NCI-H526 (cell line): ENCODE data around the gene EXOC5.
"Not testable (repeated sequence)": the region's sequence is repeated elsewhere in the genome, so short reads cannot be mapped to it uniquely, and the experiment has no call there.

ENCODE experiments used
- DNase-seq, 2 experiments: peaks; one replicate each; lab custom pipeline; 2025; lab: John Stamatoyannopoulos, UW

The EXOC5 gene

GRCh38 chr14:57259672-57260071 is 9.0 kb downstream of the EXOC5 start:
- DNase-seq: no peak

GRCh38 chr14:57258221-57258620 is 10.5 kb downstream of the EXOC5 start:
- DNase-seq: not testable (repeated sequence)

GRCh38 chr14:57254884-57255283 is 13.8 kb downstream of the EXOC5 start:
- no peak for DNase-seq

- no peak for DNase-seq
These were observed 21.6 kb downstream of the EXOC5 start for GRCh38 chr14:57246933-57247657.

GRCh38 chr14:57245941-57246340 is 22.8 kb downstream of the EXOC5 start:
- no peak for DNase-seq

GRCh38 chr14:57244106-57244505 is 24.6 kb downstream of the EXOC5 start:
- no peak for DNase-seq

GRCh38 chr14:57243320-57243719 is 25.4 kb downstream of the EXOC5 start:
- no peak for DNase-seq

- not testable (repeated sequence) for DNase-seq
These were observed 28.6 kb downstream of the EXOC5 start for GRCh38 chr14:57240115-57240514.

- no peak for DNase-seq
These were observed 36.7 kb downstream of the EXOC5 start for GRCh38 chr14:57232006-57232405.

- not testable (repeated sequence) for DNase-seq
These were observed 40.4 kb downstream of the EXOC5 start for GRCh38 chr14:57228320-57228719.

GRCh38 chr14:57227083-57227482 is 41.6 kb downstream of the EXOC5 start:
- no peak for DNase-seq

GRCh38 chr14:57221931-57222330 is 46.8 kb downstream of the EXOC5 start:
- DNase-seq: no peak

GRCh38 chr14:57212919-57213318 is 55.8 kb downstream of the EXOC5 start:
- DNase-seq: no peak

- no peak for DNase-seq
These were observed 59.1 kb downstream of the EXOC5 start for GRCh38 chr14:57209561-57209960.

GRCh38 chr14:57205938-57206337 is 62.8 kb downstream of the EXOC5 start:
- DNase-seq: no peak

- DNase-seq: peak in 1 of 2 experiments; percentile 13
These were observed 66.0 kb downstream of the EXOC5 start for GRCh38 chr14:57202672-57203071.

GRCh38 chr14:57199921-57200320 is 68.8 kb downstream of the EXOC5 start:
- no peak for DNase-seq

- peak in 1 of 2 experiments; percentile 52 for DNase-seq
These were observed 79.6 kb downstream of the EXOC5 start for GRCh38 chr14:57189070-57189469.

- DNase-seq: peak; percentile 31 to 58
These were observed 85.8 kb downstream of the EXOC5 start for GRCh38 chr14:57182760-57183503.

GRCh38 chr14:57179273-57179672 is 89.4 kb downstream of the EXOC5 start:
- DNase-seq: no peak

GRCh38 chr14:57174466-57174865 is 94.2 kb downstream of the EXOC5 start:
- no peak for DNase-seq

GRCh38 chr14:57171903-57172302 is 96.8 kb downstream of the EXOC5 start:
- no peak for DNase-seq

GRCh38 chr14:57171363-57171762 is 97.3 kb downstream of the EXOC5 start:
- DNase-seq: no peak
